GM18909 (cell line): ENCODE measurements around the gene CAT.

Source experiments
- ATAC-seq: cut with Tn5 transposase; IDR thresholded peaks from one replicate; pipeline ENCODE4 v1.9.1; 2021; ENCODE audit warnings: mild to moderate bottlenecking; ENCODE audit not compliant: unreplicated experiment, poor library complexity

Gene CAT

DNA sequence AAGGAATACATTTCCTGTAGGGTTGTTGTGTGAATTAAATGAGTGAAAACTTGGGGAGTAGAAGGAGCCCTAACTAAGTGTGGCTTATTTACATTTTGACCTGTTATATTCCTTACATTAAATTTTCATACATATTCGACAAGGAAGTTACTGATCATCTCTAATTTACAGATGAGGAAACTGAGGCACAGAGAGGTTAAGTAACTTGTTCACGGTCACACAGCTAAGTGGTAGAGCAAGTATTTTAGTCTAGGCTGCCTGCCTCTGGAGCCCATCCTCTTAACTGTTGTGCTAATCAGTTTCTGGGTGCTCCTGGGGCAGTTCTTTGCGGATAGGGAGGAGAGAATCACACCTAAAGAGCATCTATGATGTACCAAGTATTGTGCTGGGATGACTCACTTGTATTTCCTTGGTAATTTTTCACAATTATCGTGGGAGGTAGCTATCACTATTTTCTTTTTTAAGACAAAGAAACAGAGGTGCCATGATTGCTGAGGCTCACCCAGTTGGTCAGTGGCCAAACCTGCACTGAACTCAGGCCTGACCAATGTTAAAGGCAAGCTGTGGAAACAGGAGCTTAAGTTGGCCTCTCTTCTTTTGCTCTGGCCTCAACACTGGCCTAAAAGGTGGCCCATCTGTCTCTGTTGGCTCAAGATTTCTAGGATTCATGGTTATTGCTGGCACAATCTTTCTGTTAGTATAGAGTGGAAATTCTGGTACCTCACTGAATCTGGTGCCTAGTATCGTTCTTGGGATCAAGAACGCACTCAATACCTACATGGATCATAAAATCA, 77.7 kb downstream of the CAT start:
- no peak for ATAC-seq

DNA sequence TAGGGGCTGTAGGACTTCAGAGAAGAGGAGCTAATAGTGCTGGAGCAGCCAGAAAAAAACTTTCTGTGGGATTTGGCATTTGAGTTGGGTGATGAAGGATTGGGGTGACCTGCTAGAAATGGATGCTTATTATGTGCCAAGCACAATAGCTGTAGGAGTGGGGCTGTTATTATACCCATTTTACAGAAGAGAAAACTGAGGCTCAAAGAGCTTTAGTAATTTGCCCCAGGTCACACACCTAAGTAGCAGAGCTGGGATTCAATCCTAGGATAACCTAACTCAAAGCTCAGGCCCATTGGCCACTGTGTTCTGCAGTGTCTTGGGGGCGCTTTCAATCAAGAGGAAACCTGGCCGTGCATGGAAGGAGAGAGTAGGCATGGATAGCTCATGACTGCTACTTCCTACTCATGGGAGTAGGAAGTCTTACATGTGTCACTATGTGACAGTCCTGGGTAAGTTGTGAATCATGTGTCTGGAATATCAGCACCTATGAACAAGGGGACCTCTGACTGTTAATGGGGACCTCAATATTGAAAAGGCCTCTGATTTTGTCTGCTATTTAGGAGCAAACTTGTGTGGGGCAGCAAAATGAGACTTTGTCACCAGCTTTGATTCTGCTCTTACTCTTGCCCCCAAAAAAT, 81.0 kb downstream of the CAT start:
- no peak for ATAC-seq

GRCh38 chr11:34521265-34521664, 82.5 kb downstream of the CAT start:
- no peak for ATAC-seq
